DND-41 (cell line): Measurements from ENCODE around the gene KRT81.
"Not testable (repeated sequence)": the region's sequence is repeated elsewhere in the genome, so short reads cannot be mapped to it uniquely, and the experiment has no call there.

Source experiments
- CTCF ChIP-seq: IDR thresholded peaks from 2 replicates; pipeline ENCODE4 v1.5.1; 2012; ENCODE audit warnings: borderline replicate concordance, low read length, moderate library complexity, mild to moderate bottlenecking; ENCODE audit not compliant: poor library complexity, severe bottlenecking; ENCODE audit errors: extremely low read depth
- EZH2 ChIP-seq: IDR thresholded peaks from 3 replicates; pipeline ENCODE4 v1.6.1; 2012; ENCODE audit warnings: borderline replicate concordance, low read depth, mild to moderate bottlenecking, moderate library complexity, low read length, inconsistent platforms; ENCODE audit not compliant: severe bottlenecking

- peak; percentile 18 for TF ChIP-seq CTCF
- TF ChIP-seq EZH2: not testable (repeated sequence)
Observed at GRCh38 chr12:52286857-52287785, 4.2 kb downstream of the KRT81 start.
